Spleen (tissue), 7 donors: Measurements from ENCODE around the gene FSTL3.
"Not testable (repeated sequence)": the region's sequence is repeated elsewhere in the genome, so short reads cannot be mapped to it uniquely, and the experiment has no call there.

ENCODE experiments used
- POLR2AphosphoS5 ChIP-seq, 3 donors: sonication (generic); formaldehyde crosslinking; IDR thresholded peaks; one replicate each; pipeline ENCODE4 v1.5.1; 2017; ENCODE audit warnings: antibody characterized with exemption in 3 of 3
- TF ChIP-seq, protein P1 (sequence below), 11 experiments: fragments of 200-600 bp in 7 of 11; fragments of 450-650 bp in 4 of 11; sonication (generic) in 4 of 11; IDR thresholded peaks in 8 of 11; conservative IDR thresholded peaks in 3 of 11; 1 replicate in 7 of 11; 2 replicates in 4 of 11; pipeline versions ENCODE4 v1.4.0 to v1.8.0; 2016 to 2021; ENCODE audit warnings: antibody characterized with exemption in 11 of 11, inconsistent platforms in 4 of 11, mild to moderate bottlenecking in 1 of 11
- donor health status: DM: no; HTN: no; CAD: no; lungs with moderate emphysema.
- donor health status: DM: no; HTN: no; CAD: no.
- donor health status: DM: no; HTN: no; CAD: no.

DNA sequence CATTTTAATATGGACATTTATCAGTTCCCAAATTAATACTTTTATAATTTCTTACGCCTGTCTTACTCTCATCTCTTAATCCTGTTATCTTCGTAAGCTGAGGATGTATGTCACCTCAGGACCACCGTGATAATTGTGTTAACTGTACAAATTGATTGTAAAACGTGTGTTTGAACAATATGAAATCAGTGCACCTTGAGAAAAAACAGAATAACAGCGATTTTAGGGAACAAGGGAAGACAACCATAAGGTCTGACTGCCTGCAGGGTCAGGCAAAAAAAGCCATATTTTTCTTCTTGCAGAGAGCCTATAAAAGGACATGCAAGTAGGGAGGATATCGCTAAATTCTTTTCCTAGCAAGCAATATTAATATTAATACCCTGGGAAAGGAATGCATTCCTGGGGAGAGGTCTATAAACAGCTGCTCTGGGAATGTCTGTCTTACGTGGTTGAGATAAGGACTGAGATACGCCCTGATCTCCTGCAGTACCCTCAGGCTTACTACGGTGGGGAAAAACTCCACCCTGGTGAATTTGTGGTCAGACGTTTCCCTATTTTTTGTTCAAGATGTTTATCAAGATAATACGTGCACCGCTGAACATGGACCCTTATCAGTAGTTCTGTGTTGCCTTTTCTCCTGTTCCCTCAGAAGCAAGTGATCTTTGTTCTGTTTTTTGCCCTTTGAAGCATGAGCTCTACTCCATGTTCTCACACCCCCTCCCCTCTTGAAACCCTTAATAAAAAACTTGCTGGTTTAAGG, 7.3 kb upstream of the FSTL3 start:
- TF ChIP-seq, protein P1, sequence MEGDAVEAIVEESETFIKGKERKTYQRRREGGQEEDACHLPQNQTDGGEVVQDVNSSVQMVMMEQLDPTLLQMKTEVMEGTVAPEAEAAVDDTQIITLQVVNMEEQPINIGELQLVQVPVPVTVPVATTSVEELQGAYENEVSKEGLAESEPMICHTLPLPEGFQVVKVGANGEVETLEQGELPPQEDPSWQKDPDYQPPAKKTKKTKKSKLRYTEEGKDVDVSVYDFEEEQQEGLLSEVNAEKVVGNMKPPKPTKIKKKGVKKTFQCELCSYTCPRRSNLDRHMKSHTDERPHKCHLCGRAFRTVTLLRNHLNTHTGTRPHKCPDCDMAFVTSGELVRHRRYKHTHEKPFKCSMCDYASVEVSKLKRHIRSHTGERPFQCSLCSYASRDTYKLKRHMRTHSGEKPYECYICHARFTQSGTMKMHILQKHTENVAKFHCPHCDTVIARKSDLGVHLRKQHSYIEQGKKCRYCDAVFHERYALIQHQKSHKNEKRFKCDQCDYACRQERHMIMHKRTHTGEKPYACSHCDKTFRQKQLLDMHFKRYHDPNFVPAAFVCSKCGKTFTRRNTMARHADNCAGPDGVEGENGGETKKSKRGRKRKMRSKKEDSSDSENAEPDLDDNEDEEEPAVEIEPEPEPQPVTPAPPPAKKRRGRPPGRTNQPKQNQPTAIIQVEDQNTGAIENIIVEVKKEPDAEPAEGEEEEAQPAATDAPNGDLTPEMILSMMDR (IDR thresholded peaks at IDR 0.05 in 8 of 11, conservative IDR thresholded peaks at IDR 0.05 in 3 of 11), result not testable (repeated sequence)
- not testable (repeated sequence) for TF ChIP-seq POLR2AphosphoS5 (IDR thresholded peaks at IDR 0.05)
